KOPT-K1 (cell line): Measurements from ENCODE around the gene BEST1.

ENCODE experiments used
- H3K27ac ChIP-seq: fragments of 200-600 bp; sonication (generic); 2 replicates; pipeline ENCODE4 v1.5.1; 2016; ENCODE audit warnings: antibody characterized with exemption, mild to moderate bottlenecking, low read depth, low read length; ENCODE audit not compliant: poor library complexity, severe bottlenecking
- H3K36me3 ChIP-seq: fragments of 200-600 bp; sonication (generic); 2 replicates; pipeline ENCODE4 v1.5.1; 2017; ENCODE audit warnings: antibody characterized with exemption, mild to moderate bottlenecking, low read length, moderate library complexity; ENCODE audit not compliant: insufficient read depth
- H3K9me3 ChIP-seq: fragments of 200-600 bp; sonication (generic); 2 replicates; pipeline ENCODE4 v1.5.1; 2017; ENCODE audit warnings: antibody characterized with exemption, low read length, mild to moderate bottlenecking; ENCODE audit not compliant: insufficient read depth, poor library complexity, severe bottlenecking

The BEST1 gene

DNA sequence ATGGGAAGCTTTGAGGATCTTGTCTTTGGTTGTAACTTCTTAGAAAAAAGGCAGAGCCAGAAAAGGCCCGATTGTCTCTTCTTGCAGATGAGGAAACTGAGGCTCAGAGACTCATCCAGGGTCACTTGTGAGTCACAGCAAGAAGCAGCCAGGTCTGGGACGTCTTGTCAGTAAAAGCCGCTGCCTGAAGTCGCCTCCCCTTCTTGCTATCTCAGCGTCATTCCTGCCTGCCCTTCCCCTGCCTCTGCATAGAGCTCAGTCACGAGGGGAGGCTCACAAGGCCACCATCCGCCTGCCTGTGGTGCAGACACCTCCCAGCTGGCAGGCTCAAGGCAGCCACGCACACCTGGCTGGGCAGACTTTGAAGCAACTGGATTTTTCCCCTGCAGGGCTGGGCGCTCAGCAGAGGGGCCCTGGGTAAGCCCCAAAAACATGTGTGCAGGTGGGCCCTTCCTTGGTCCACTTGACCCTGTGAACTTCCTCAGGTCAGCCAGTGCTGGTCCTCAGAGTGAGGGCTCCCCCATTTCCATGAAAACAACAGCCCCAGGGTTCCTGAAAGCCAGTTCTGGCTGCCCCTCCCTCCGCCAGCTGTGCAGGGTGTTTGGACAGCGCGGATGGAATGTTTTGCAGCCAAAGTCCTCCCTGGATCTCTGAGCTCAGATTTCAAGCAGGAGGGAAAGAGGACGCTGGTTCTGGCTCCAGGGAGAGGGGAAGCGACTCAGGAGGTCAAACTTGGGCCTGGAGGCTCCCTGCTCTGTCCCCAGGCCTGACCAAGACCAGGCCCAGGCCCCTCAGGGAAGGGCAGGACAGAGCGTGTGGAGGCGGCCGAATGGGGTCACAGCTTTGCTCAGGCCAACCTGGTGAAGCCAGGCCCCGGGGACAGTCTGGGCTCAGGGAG, 26.7 kb upstream of the BEST1 start:
- no peak overlapping the region for H3K27ac ChIP-seq
- peaks cover 4% of the 10 kb centered on the region for H3K9me3 ChIP-seq

GRCh38 chr11:61924064-61924455, 26.1 kb upstream of the BEST1 start:
- peaks cover 4% of the 10 kb centered on the region for H3K9me3 ChIP-seq
- no peak overlapping the region for H3K27ac ChIP-seq
- H3K36me3 ChIP-seq: no peaks in the 10 kb centered on the region

More for the DNA sequence above, 26.7 kb upstream of the BEST1 start:
- H3K36me3 ChIP-seq: no peaks in the 10 kb centered on the region

DNA sequence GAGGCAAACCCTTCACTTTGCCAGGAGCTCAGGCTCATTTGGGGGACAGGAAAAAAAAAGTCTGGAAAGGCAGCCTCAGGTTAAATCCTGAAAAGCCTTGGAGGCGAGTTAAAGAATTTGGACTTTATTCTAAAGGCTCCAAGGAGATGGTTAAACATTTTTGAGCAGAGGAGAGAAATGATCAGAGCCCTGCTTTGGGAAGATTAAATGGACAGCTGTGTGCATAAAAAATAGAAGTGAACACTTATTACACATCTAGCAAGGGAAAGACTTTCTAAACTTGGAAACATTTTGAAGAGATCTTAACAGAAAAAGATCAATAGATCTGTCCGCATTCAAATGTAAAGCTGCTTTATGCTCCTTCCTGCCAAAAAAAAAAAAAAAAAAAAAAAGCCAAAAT, 24.4 kb upstream of the BEST1 start:
- Histone ChIP-seq H3K36me3 (no peaks in the 10 kb centered on the region), H3K9me3 (peaks cover 4% of the 10 kb centered on the region), H3K27ac (no peak overlapping the region)

GRCh38 chr11:61926235-61926634, 23.9 kb upstream of the BEST1 start:
- no peak overlapping the region for H3K27ac ChIP-seq
- no peaks in the 10 kb centered on the region for H3K36me3 ChIP-seq
- peaks cover 4% of the 10 kb centered on the region for H3K9me3 ChIP-seq

GRCh38 chr11:61927501-61927900, 22.6 kb upstream of the BEST1 start:
- no peaks in the 10 kb centered on the region for H3K36me3 ChIP-seq
- H3K27ac ChIP-seq: no peak overlapping the region
- peaks cover 4% of the 10 kb centered on the region for H3K9me3 ChIP-seq

DNA sequence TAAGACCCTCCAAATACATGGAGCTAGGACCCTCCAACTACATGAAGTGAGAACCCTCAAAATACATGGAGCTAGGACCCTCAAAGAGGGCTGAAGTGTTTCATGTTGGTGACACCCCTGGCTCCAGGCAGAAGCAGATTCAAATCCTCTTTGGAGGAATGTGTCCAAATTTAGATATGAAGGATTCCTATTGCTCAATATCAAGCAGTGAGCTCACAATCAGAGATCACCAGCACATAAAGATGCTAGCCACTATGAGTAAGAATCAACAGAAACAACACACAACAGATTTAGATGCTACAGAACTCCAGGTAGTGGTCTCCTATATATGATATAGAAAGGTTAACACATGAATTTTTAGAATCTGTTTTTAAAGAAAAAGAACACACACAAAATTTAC, 21.5 kb upstream of the BEST1 start:
- peaks cover 11% of the 10 kb centered on the region for H3K9me3 ChIP-seq
- H3K36me3 ChIP-seq: no peaks in the 10 kb centered on the region
- H3K27ac ChIP-seq: no peak overlapping the region

DNA sequence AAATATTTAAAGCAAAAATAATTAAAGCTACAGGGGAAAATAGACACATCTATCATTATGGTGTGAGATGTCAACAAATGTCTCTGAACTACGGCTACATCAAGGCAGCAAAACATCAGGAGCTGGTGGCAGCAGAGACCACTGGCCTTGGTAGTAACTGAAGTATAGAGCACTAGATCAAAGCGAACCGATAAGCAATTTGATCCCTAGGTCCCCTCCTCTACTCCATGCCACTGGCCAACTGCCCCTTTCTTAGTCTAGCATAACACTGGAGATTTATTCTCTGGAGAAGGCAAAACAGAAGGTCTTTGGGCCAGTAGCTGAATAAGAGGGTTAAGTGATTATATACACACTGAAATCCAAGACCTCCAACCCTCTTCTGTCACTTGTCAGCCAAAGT, 19.2 kb upstream of the BEST1 start:
- Histone ChIP-seq H3K36me3 (no peaks in the 10 kb centered on the region), H3K9me3 (peaks cover 18% of the 10 kb centered on the region), H3K27ac (no peak overlapping the region)

DNA sequence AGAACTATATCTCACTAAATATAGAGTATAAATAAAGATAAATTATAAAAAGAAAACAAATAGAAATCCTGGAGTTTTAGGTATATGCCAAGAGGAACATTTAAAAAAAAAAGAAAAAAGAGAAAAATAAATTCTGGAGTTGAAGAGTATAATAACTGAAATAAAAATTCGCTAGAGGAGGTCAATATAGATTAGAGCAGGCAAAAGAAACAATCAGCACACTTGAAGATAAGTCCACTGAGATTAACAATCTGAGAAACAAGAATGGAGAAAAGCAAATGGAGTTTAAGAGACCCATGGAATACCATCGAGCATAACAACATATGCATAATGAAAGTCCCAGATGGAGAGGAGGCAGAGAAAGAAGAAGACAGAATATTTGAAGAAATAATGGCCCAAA, 14.3 kb upstream of the BEST1 start:
- Histone ChIP-seq H3K27ac (no peak overlapping the region), H3K36me3 (no peaks in the 10 kb centered on the region), H3K9me3 (peaks cover 38% of the 10 kb centered on the region)

DNA sequence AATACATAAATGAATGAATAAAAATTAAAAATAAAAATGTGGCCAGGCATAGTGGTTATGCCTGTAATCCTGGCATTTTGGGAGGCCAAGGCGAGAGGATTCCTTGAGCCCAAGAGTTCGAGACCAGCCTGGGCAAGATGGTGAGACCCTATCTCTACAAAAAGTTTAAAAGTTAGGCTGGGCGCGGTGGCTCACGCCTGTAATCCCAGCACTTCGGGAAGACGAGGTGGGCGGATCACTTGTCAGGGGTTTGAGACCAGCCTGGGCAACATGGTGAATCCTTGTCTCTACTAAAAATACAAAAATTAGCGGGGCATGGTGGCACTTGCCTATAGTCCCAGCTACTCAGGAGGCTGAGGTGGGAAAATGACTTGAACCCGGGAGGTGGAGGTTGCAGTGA, 9.7 kb upstream of the BEST1 start:
- H3K36me3 ChIP-seq: no peaks in the 10 kb centered on the region
- H3K27ac ChIP-seq: no peak overlapping the region
- H3K9me3 ChIP-seq: peaks cover 25% of the 10 kb centered on the region

DNA sequence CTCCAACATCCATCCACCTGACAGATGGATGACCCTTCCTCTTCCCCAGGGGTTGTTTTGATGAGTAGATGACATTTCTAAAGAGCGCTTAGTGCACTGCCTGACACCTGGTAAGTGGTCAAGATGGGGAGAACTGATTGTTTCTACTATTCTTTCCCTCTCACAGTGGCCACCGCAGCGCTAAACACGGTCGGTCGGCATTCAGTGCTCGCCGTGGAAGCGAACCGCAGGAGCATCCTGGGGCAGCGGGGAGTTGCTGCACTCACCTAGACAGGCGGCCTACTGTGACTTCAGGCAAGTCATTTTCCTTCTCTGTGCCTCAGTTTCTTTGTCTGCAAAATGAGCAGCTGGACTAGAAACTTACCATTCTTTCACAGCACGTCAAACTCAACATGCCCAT, 5.0 kb upstream of the BEST1 start:
- H3K27ac ChIP-seq: no peak overlapping the region
- H3K36me3 ChIP-seq: no peaks in the 10 kb centered on the region

DNA sequence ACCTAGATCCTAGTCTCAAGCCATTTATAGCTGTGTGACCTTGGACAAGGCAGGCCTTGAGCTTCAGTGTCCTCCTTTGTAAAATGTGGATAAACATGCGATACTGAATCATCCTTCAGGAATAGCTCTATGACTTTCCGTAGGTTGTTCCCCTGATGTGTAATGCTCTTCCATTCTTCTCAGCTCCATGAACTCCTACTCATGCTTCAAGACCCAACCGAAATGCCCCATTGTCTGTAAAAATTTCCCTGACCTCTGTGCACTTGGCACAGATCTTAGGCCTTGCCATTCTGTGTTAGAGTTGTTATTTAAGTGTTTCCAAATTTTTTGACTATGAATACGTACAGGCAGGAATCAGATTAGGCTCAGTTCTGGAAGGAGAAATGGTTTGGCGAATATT, 3.3 kb upstream of the BEST1 start:
- no peaks in the 10 kb centered on the region for H3K36me3 ChIP-seq
- H3K27ac ChIP-seq: no peak overlapping the region
- H3K9me3 ChIP-seq: no peaks in the 10 kb centered on the region

More for the DNA sequence above, 5.0 kb upstream of the BEST1 start:
- H3K9me3 ChIP-seq: no peaks in the 10 kb centered on the region

DNA sequence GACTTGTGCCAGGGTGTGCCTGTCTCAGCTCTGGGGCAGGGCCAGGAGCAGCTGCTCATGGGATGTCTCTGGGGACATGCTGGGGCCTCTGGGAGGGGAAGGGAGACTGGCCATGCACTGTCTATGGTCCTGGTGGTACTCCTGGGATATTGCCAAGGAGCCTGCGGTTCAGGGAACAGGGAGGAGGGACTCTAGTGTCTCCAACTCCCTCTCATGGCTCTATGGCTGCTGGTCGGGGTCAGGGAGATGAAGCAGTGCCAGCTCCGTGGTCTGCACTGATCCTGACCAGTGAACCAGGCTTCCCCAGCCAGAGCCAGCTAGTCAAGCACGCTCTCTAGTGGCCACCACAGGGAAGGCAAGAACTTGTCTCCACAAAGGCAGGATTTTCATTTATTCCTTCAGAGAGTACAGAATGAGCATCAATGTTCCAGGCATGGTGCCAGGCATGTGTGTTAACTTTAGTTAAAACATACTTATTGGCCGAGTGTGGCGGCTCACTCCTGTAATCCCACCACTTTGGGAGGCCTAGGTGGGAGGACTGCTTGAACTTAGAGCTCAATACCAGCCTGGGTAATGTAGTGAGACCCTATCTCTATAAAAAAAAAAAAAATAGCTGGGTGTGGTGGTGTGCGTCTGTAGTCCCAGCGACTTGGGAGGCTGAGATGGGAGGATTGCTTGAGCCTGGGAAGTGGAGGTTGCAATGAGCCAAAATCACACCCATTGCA, 2.5 kb upstream of the BEST1 start:
- no peaks in the 10 kb centered on the region for H3K9me3 ChIP-seq
- no peak overlapping the region for H3K27ac ChIP-seq
- H3K36me3 ChIP-seq: no peaks in the 10 kb centered on the region

GRCh38 chr11:61948505-61948904, 1.6 kb upstream of the BEST1 start:
- H3K27ac ChIP-seq: no peak overlapping the region

DNA sequence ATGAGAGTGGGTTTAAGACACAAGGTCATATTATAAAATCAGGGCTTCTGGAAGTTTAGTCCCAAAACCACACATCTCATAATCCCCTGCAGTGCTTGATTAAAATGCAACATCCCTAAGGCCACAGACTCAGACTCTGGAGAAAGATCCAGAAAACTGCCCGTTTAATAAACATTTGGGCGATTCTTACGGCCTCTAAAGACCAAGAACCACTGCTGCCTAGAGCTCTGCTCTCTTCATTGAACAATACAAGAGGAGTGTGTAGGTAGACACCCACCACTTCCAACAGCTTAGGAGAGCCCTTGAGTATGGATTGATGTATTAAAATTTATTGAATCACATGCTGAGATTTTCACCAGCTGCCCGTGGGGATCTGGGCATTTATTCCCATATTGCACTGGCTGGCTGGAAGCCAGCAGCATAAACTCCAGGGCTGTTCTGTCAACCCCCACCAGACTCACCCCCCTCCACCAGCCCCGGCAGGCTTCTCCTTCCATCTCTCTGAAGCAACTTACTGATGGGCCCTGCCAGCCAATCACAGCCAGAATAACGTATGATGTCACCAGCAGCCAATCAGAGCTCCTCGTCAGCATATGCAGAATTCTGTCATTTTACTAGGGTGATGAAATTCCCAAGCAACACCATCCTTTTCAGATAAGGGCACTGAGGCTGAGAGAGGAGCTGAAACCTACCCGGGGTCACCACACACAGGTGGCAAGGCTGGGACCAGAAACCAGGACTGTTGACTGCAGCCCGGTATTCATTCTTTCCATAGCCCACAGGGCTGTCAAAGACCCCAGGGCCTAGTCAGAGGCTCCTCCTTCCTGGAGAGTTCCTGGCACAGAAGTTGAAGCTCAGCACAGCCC, 749 bp upstream of the BEST1 start:
- Histone ChIP-seq H3K27ac (no peak overlapping the region), H3K36me3 (no peaks in the 10 kb centered on the region), H3K9me3 (no peaks in the 10 kb centered on the region)

More at GRCh38 chr11:61948505-61948904, 1.6 kb upstream of the BEST1 start:
- no peaks in the 10 kb centered on the region for H3K9me3 ChIP-seq
- no peaks in the 10 kb centered on the region for H3K36me3 ChIP-seq
